WERI-Rb-1 (cell line): ENCODE measurements around the gene AP3S2.
"Not testable (repeated sequence)": the region's sequence is repeated elsewhere in the genome, so short reads cannot be mapped to it uniquely, and the experiment has no call there.

Experiments used
- DNase-seq: peaks from one replicate; pipeline ENCODE4 v3.0.0-alpha.2; 2020
- H3K27ac ChIP-seq: fragments of 250-450 bp; sonication (Bioruptor Pico); 2 replicates; pipeline ENCODE4 v1.5.1; 2020; ENCODE audit warnings: mild to moderate bottlenecking, moderate library complexity
- H3K27me3 ChIP-seq: fragments of 250-450 bp; sonication (Bioruptor Pico); 2 replicates; pipeline ENCODE4 v1.5.1; 2021; ENCODE audit warnings: mild to moderate bottlenecking, low read depth, moderate library complexity; ENCODE audit not compliant: insufficient read depth, severe bottlenecking
- H3K36me3 ChIP-seq: fragments of 250-450 bp; sonication (Bioruptor Pico); 2 replicates; pipeline ENCODE4 v1.5.1; 2020; ENCODE audit warnings: mild to moderate bottlenecking, moderate library complexity
- H3K4me3 ChIP-seq: 2 replicates; pipeline ENCODE4 v1.5.1; 2011; ENCODE audit warnings: low read depth, mild to moderate bottlenecking, control low read depth, low read length
- H3K9me3 ChIP-seq: fragments of 250-450 bp; sonication (Bioruptor Pico); 2 replicates; pipeline ENCODE4 v1.5.1; 2021; ENCODE audit warnings: mild to moderate bottlenecking, moderate library complexity; ENCODE audit not compliant: severe bottlenecking
- CTCF ChIP-seq: IDR thresholded peaks from 2 replicates; pipeline ENCODE4 v1.5.1; 2011; ENCODE audit warnings: low read depth, mild to moderate bottlenecking, control low read depth, inconsistent platforms, low read length

The AP3S2 gene

GRCh38 chr15:89870688-89871288 is 23.0 kb downstream of the AP3S2 start:
- Histone ChIP-seq H3K9me3 (no peaks in the 10 kb centered on the region), H3K4me3 (no peak overlapping the region), H3K27ac (no peak overlapping the region), H3K27me3 (no peaks in the 10 kb centered on the region), H3K36me3 (peaks cover 18% of the 10 kb centered on the region)
- no peak for TF ChIP-seq CTCF
- DNase-seq: no peak

GRCh38 chr15:89870006-89870405 is 23.8 kb downstream of the AP3S2 start:
- DNase-seq: no peak
- Histone ChIP-seq H3K27me3 (no peaks in the 10 kb centered on the region), H3K9me3 (no peaks in the 10 kb centered on the region), H3K36me3 (peaks cover 18% of the 10 kb centered on the region), H3K4me3 (no peak overlapping the region), H3K27ac (peak overlapping the region; percentile 64)
- TF ChIP-seq CTCF: no peak

- not testable (repeated sequence) for H3K9me3 ChIP-seq, DNase-seq, H3K27me3 ChIP-seq, H3K4me3 ChIP-seq
- Histone ChIP-seq H3K36me3 (peaks cover 18% of the 10 kb centered on the region), H3K27ac (peak overlapping the region; percentile 64)
Measured at GRCh38 chr15:89869490-89869889, 24.3 kb downstream of the AP3S2 start.

- Histone ChIP-seq H3K27ac (peak overlapping the region; percentile 37), H3K36me3 (peaks cover 2% of the 10 kb centered on the region), H3K27me3 (no peaks in the 10 kb centered on the region), H3K4me3 (no peak overlapping the region), H3K9me3 (no peaks in the 10 kb centered on the region)
- 0 out of 2 replicates have a peak, but pooled peaks have one; percentile 8 for TF ChIP-seq CTCF
- peak; percentile 14 for DNase-seq
Measured at GRCh38 chr15:89864958-89865739, 28.6 kb downstream of the AP3S2 start.

GRCh38 chr15:89863918-89864317 is 29.9 kb downstream of the AP3S2 start:
- Histone ChIP-seq H3K27me3 (no peaks in the 10 kb centered on the region), H3K36me3 (no peaks in the 10 kb centered on the region; the same call in none of the 2 replicates), H3K9me3 (no peaks in the 10 kb centered on the region), H3K4me3 (no peak overlapping the region), H3K27ac (peak overlapping the region; percentile 37)
- no peak for DNase-seq
- TF ChIP-seq CTCF: no peak

GRCh38 chr15:89860891-89861290 is 32.9 kb downstream of the AP3S2 start:
- Histone ChIP-seq H3K27me3 (no peaks in the 10 kb centered on the region), H3K27ac (no peak overlapping the region), H3K9me3 (no peaks in the 10 kb centered on the region), H3K4me3 (no peak overlapping the region), H3K36me3 (peaks cover 4% of the 10 kb centered on the region)
- no peak for DNase-seq
- TF ChIP-seq CTCF: no peak
